GM12892 (cell line): Measurements from ENCODE around the gene APBB3.

Source experiments
- POLR2A ChIP-seq: IDR thresholded peaks from 2 replicates; pipeline ENCODE4 v1.6.1; 2011; ENCODE audit warnings: low read depth, low read length, control low read depth
- POLR2AphosphoS5 ChIP-seq: IDR thresholded peaks from 2 replicates; pipeline ENCODE4 v1.6.1; 2011; ENCODE audit warnings: low read depth, low read length, control low read depth

- TF ChIP-seq POLR2A (no peak), POLR2AphosphoS5 (no peak)
Observed at GRCh38 chr5:140551872-140552271, 12.5 kb downstream of the APBB3 start.
